Keratinocyte (primary cell): ENCODE measurements around the gene DCP1B. TPM values are rescaled to one million over a fixed set of nuclear protein-coding genes. Genes with fewer than 3 reads are reported as not detected.

Experiments used
- DNase-seq: peaks from one replicate; pipeline ENCODE4 v3.0.0-alpha.2; 2011; ENCODE audit warnings: low read depth, missing footprints, low spot score
- FAIRE-seq: peaks from 2 replicates; lab custom pipeline; 2011; peaks lifted over from hg19 to GRCh38; lab: Jason Lieb, UNC
- H2AFZ ChIP-seq: 2 replicates; pipeline ENCODE4 v1.6.0; 2012; ENCODE audit warnings: low read length, control low read depth, inconsistent platforms; ENCODE audit not compliant: control insufficient read depth
- H3K27ac ChIP-seq: 2 replicates; pipeline ENCODE4 v1.5.1; 2011; ENCODE audit warnings: low read length; ENCODE audit not compliant: control insufficient read depth, insufficient read depth
- H3K27me3 ChIP-seq: 3 replicates; pipeline ENCODE4 v1.6.0; 2011; ENCODE audit warnings: low read length; ENCODE audit not compliant: control insufficient read depth, insufficient read depth; ENCODE audit errors: extremely low read depth
- H3K36me3 ChIP-seq, 2 experiments: 2 replicates in 1 of 2; 3 replicates in 1 of 2; pipeline ENCODE4 v1.5.1; 2011; ENCODE audit warnings: low read length in 2 of 2, mild to moderate bottlenecking in 1 of 2; ENCODE audit not compliant: control insufficient read depth in 2 of 2, insufficient read depth in 2 of 2; ENCODE audit errors: extremely low read depth in 1 of 2
- H3K4me1 ChIP-seq: 3 replicates; pipeline ENCODE4 v1.5.1; 2011; ENCODE audit warnings: low read length; ENCODE audit not compliant: control insufficient read depth, insufficient read depth; ENCODE audit errors: extremely low read depth
- H3K4me2 ChIP-seq: 3 replicates; pipeline ENCODE4 v1.6.0; 2011; ENCODE audit warnings: low read depth, low read length; ENCODE audit not compliant: control insufficient read depth, insufficient read depth; ENCODE audit errors: extremely low read depth
- H3K4me3 ChIP-seq, 3 experiments: fragments of 200-600 bp in 1 of 3; sonication (generic) in 1 of 3; 2 replicates in 2 of 3; 3 replicates in 1 of 3; pipeline ENCODE4 v1.5.1; 2011 to 2016; ENCODE audit warnings: low read length in 3 of 3, mild to moderate bottlenecking in 3 of 3, control low read depth in 2 of 3, inconsistent platforms in 1 of 3, low read depth in 1 of 3, mixed read lengths in 1 of 3, mixed run types in 1 of 3, moderate library complexity in 1 of 3; ENCODE audit not compliant: control insufficient read depth in 2 of 3, insufficient read depth in 2 of 3; ENCODE audit errors: extremely low read depth in 1 of 3
- H3K79me2 ChIP-seq: 2 replicates; pipeline ENCODE4 v1.6.0; 2012; ENCODE audit warnings: low read length; ENCODE audit not compliant: control insufficient read depth, insufficient read depth
- H3K9ac ChIP-seq: 3 replicates; pipeline ENCODE4 v1.6.0; 2011; ENCODE audit warnings: low read length; ENCODE audit not compliant: control insufficient read depth, insufficient read depth; ENCODE audit errors: extremely low read depth
- H3K9me1 ChIP-seq: 3 replicates; pipeline ENCODE4 v1.6.0; 2011; ENCODE audit warnings: low read length; ENCODE audit not compliant: control insufficient read depth, insufficient read depth; ENCODE audit errors: extremely low read depth
- H3K9me3 ChIP-seq: 2 replicates; pipeline ENCODE4 v1.5.1; 2012; ENCODE audit warnings: low read depth, low read length; ENCODE audit not compliant: control insufficient read depth
- H4K20me1 ChIP-seq: 3 replicates; pipeline ENCODE4 v1.6.0; 2011; ENCODE audit warnings: low read length; ENCODE audit not compliant: control insufficient read depth, insufficient read depth; ENCODE audit errors: extremely low read depth
- CTCF ChIP-seq, 3 experiments: IDR thresholded peaks in 1 of 3; conservative IDR thresholded peaks in 1 of 3; optimal IDR thresholded peaks in 1 of 3; 2 replicates in 2 of 3; 3 replicates in 1 of 3; pipeline versions ENCODE3 to v1.5.1; 2011; ENCODE audit warnings: low read length in 3 of 3, mild to moderate bottlenecking in 3 of 3, moderate library complexity in 2 of 3, control low read depth in 1 of 3, inconsistent platforms in 1 of 3; ENCODE audit not compliant: insufficient read depth in 2 of 3; ENCODE audit errors: extremely low read depth in 1 of 3
- EZH2 ChIP-seq: IDR thresholded peaks from one replicate; pipeline ENCODE4 v1.6.1; 2012; ENCODE audit warnings: inconsistent platforms, mild to moderate bottlenecking, low read length, moderate library complexity
- dilution Hi-C: fragments of 300-500 bp; cut with MboI; formaldehyde crosslinking; loops from one replicate; pipeline ENCODE4 v1.7.0; 2020; ENCODE audit warnings: low sequenced_read_pairs; ENCODE audit not compliant: extremely low pct_ligation_motif_present
- polyA plus RNA-seq, 5 experiments: library from polyadenylated mRNA; depleted of rRNA in 3 of 5; stranded (reverse) in 3 of 5; stranded (forward) in 1 of 5; unstranded in 1 of 5; fragments of >200 nt; gene quantifications; 1 replicate in 1 of 5; 2 replicates in 3 of 5; 3 replicates in 1 of 5; pipeline versions ENCODE4 v1.2.1 to v1.2.3, GENCODE V29; 2011 to 2012; ENCODE audit warnings: missing spikeins in 2 of 5, low read depth in 1 of 5, low replicate concordance in 1 of 5

DCP1B gene
- polyA plus RNA-seq, 1 donor (not counting 4 experiments of a cell fraction or from before 2014, with no cell fraction given): 9.7 TPM

GRCh38 chr12:2003676-2004112, 563 bp downstream of the DCP1B start:
- Histone ChIP-seq H3K27me3 (no peaks in the 10 kb centered on the region), H3K9me3 (no peaks in the 10 kb centered on the region), H3K9ac (peak overlapping the region; percentile 91), H3K4me3 (peak overlapping the region; percentile 83 to 97 (median 88)), H3K27ac (peak overlapping the region; percentile 82), H3K4me2 (peak overlapping the region; percentile 88), H3K9me1 (no peaks in the 10 kb centered on the region), H2AFZ (peak overlapping the region; percentile 98), H3K79me2 (no peaks in the 10 kb centered on the region), H3K36me3 (no peaks in the 10 kb centered on the region), H3K4me1 (peaks cover 4% of the 10 kb centered on the region), H4K20me1 (no peaks in the 10 kb centered on the region)
- dilution Hi-C loops: no loop called here
- FAIRE-seq: peak; percentile 34
- no peak for DNase-seq
- TF ChIP-seq CTCF (optimal IDR thresholded peaks at IDR 0.05 in 1 of 3, IDR thresholded peaks at IDR 0.05 in 1 of 3, conservative IDR thresholded peaks at IDR 0.05 in 1 of 3; ENCODE audit: extremely low read depth in 1 of 3, insufficient read depth in 2 of 3, low read length in 3 of 3): no peak
- no peak for TF ChIP-seq EZH2

- dilution Hi-C loops: no loop called here
- no peak overlapping the region for H3K27ac ChIP-seq
- no peaks in the 10 kb centered on the region for H3K9me3 ChIP-seq
- FAIRE-seq: no peak
- no peaks in the 10 kb centered on the region for H3K27me3 ChIP-seq
- no peaks in the 10 kb centered on the region for H3K9me1 ChIP-seq
- no peak for DNase-seq
- H2AFZ ChIP-seq: no peak overlapping the region
- H3K4me2 ChIP-seq: no peak overlapping the region
- peaks cover 0 to 1% of the 10 kb centered on the region in 2 experiments for H3K36me3 ChIP-seq
- peaks cover 7% of the 10 kb centered on the region for H3K4me1 ChIP-seq
- no peaks in the 10 kb centered on the region for H3K79me2 ChIP-seq
- no peaks in the 10 kb centered on the region for H4K20me1 ChIP-seq
- no peak for TF ChIP-seq EZH2
- no peak for TF ChIP-seq CTCF (optimal IDR thresholded peaks at IDR 0.05 in 1 of 3, IDR thresholded peaks at IDR 0.05 in 1 of 3, conservative IDR thresholded peaks at IDR 0.05 in 1 of 3; ENCODE audit: extremely low read depth in 1 of 3, insufficient read depth in 2 of 3, low read length in 3 of 3)
- H3K9ac ChIP-seq: no peak overlapping the region
- H3K4me3 ChIP-seq: no peak overlapping the region
Measured at GRCh38 chr12:1995205-1995896, 8.9 kb downstream of the DCP1B start.
